ENCODE results near the gene SUMO3. TPM values are rescaled to one million over a fixed set of nuclear protein-coding genes. Genes with fewer than 3 reads are reported as not detected.

SUMO3 gene
- total and polyA plus RNA-seq, 10 of the 15 experiments (the other 5 are each of a cell fraction or from before 2014, with no cell fraction given), result 14.3 to 164 (median 89.9) TPM

DNA sequence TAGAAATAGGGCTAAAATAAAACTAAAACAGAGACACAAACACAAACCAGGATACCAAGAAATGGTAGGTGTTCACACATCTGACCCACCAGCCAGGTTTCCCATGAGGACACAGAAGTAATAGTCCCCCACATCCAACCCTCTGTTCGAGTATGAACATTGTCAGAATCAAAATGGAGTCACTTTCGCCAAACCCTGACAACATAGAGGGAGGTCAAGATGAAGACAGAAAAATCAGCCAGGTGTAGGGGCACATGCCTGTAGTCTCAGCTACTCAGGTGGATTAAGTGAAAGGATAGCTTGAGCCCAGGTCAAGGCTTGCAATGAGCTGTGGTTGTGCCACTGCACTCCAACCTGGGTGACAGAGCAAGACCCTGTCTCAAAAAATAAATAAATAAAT is 20.1 kb downstream of the SUMO3 start:
- Histone ChIP-seq H3K9me3 (replicated peaks; ENCODE audit: control insufficient read depth, insufficient read depth, low read length) (no peaks in the 10 kb centered on the region), H3K4me3 (no peak overlapping the region), H3K27ac (ENCODE audit: control insufficient read depth, insufficient read depth) (no peak overlapping the region), H3K4me2 (ENCODE audit: control insufficient read depth, insufficient read depth) (no peak overlapping the region), H3K9ac (ENCODE audit: control insufficient read depth, insufficient read depth, low read length) (no peak overlapping the region), H3K4me1 (ENCODE audit: control insufficient read depth, insufficient read depth, low read length) (peaks cover 10% of the 10 kb centered on the region), H3K27me3 (replicated peaks in 1 of 2; ENCODE audit: control insufficient read depth in 2 of 2, insufficient read depth in 2 of 2, low read length in 1 of 2) (no peaks in the 10 kb centered on the region), H4K20me1 (ENCODE audit: control insufficient read depth, insufficient read depth) (no peaks in the 10 kb centered on the region), H3K79me2 (ENCODE audit: control insufficient read depth, insufficient read depth, low read length) (peaks cover 79% of the 10 kb centered on the region), H3K36me3 (ENCODE audit: control insufficient read depth in 2 of 2, insufficient read depth in 2 of 2, low read length in 1 of 2) (peaks cover under 1 to 10% of the 10 kb centered on the region in 2 experiments; a peak in 2 of 4 replicates), H2AFZ (ENCODE audit: control insufficient read depth, low read depth, low read length) (no peak overlapping the region)
- ChIA-PET POLR2A (no interaction called here), SMC1A (ENCODE audit: uncharacterized antibody, unreplicated experiment) (interaction anchor here (0.6 to 4.5 kb wide), 3 partner anchors 71 to 287 kb away, joined by 3 to 22 read pairs (median 4); no protein-coding TSS in a partner anchor), CTCF (interaction anchor here (1.7 to 5.0 kb wide), 3 partner anchors 14 to 136 kb away, joined by 6 to 67 read pairs (median 44); partner anchors contain the start of gene PTTG1IP), RAD21 (ENCODE audit: unreplicated experiment) (no interaction called here)
- DNase-seq (ENCODE audit: low read depth, low spot score), result no peak
- intact Hi-C loops (cut with micrococcal nuclease; ENCODE audit: unreplicated experiment), result no loop called here
- FAIRE-seq, result no peak
- in situ Hi-C loops (cut with MboI), result loop anchor here (5.0 kb wide), 1 partner anchor 140 kb away; no protein-coding TSS in a partner anchor
- no peak for TF ChIP-seq CHD4 (IDR thresholded peaks at IDR 0.05)
- TF ChIP-seq JUND (IDR thresholded peaks at IDR 0.05; ENCODE audit: low read depth, low read length), result no peak
- no peak for ATAC-seq
- 96% methylated on average over 2 of the region's 2 CpGs for WGBS (ENCODE audit: insufficient coverage, insufficient replicate concordance, low lambda C conversion rate, missing lambda C conversion rate)
- BruUV-seq (replicated peaks), result no TSS peak

DNA sequence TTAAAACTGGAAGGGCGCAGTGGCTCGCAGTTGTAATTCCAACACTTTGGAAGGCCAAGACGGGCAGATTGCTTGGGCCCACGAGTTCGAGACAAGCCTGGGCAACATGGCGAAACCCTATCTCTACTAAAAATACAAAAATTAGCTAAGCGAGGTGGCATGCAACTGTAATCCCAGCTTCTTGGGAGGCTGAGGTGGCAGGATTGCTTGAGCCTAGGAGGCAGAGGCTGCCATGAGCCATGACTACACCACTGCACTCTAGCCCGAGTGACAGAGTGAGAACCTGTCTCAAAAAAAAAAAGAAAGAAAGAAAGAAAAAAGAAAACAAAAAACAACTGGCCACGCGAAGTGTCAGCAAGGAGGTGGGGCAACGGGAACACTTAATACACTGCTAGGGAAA is 22.5 kb downstream of the SUMO3 start:
- intact Hi-C loops (cut with micrococcal nuclease; ENCODE audit: unreplicated experiment) (no loop called here), in situ Hi-C loops (cut with MboI) (loop anchor here (5.0 kb wide), 1 partner anchor 142 kb away; no protein-coding TSS in a partner anchor)
- no peak for FAIRE-seq
- Histone ChIP-seq H3K27ac (ENCODE audit: control insufficient read depth, insufficient read depth) (no peak overlapping the region), H3K4me2 (ENCODE audit: control insufficient read depth, insufficient read depth) (no peak overlapping the region), H3K4me3 (no peak overlapping the region), H2AFZ (ENCODE audit: control insufficient read depth, low read depth, low read length) (no peak overlapping the region), H3K79me2 (ENCODE audit: control insufficient read depth, insufficient read depth, low read length) (peaks cover 64% of the 10 kb centered on the region), H3K9ac (ENCODE audit: control insufficient read depth, insufficient read depth, low read length) (no peak overlapping the region), H3K36me3 (ENCODE audit: control insufficient read depth in 2 of 2, insufficient read depth in 2 of 2, low read length in 1 of 2) (peaks cover 8 to 10% of the 10 kb centered on the region in 2 experiments; a peak in 3 of 4 replicates), H3K9me3 (replicated peaks; ENCODE audit: control insufficient read depth, insufficient read depth, low read length) (no peaks in the 10 kb centered on the region), H3K27me3 (replicated peaks in 1 of 2; ENCODE audit: control insufficient read depth in 2 of 2, insufficient read depth in 2 of 2, low read length in 1 of 2) (no peaks in the 10 kb centered on the region), H4K20me1 (ENCODE audit: control insufficient read depth, insufficient read depth) (no peaks in the 10 kb centered on the region), H3K4me1 (ENCODE audit: control insufficient read depth, insufficient read depth, low read length) (peaks cover 14% of the 10 kb centered on the region)
- CTCF ChIA-PET, result interaction anchor here (3.2 kb wide), 1 partner anchor 84 kb away, joined by 13 read pairs; no protein-coding TSS in a partner anchor
- TF ChIP-seq NR2C1 (IDR thresholded peaks at IDR 0.05) (no peak), ZNF24 (IDR thresholded peaks at IDR 0.05) (no peak), KLF5 (IDR thresholded peaks at IDR 0.05; ENCODE audit: partially characterized antibody) (no peak), SIX5 (IDR thresholded peaks at IDR 0.05; ENCODE audit: low read depth, low read length, severe bottlenecking) (no peak)
- 93% methylated on average over 11 of the region's 11 CpGs for WGBS (ENCODE audit: insufficient coverage, insufficient replicate concordance, low lambda C conversion rate, missing lambda C conversion rate)
- RAD21 ChIA-PET (ENCODE audit: unreplicated experiment), result interaction anchor here (2.7 kb wide), 1 partner anchor 285 kb away, joined by 17 read pairs; no protein-coding TSS in a partner anchor
- ATAC-seq, result no peak
- SMC1A ChIA-PET (ENCODE audit: uncharacterized antibody, unreplicated experiment), result no interaction called here
- no TSS peak for BruUV-seq (replicated peaks)
- DNase-seq (ENCODE audit: low read depth, low spot score), result no peak
- POLR2A ChIA-PET, result no interaction called here
